ENCODE results near the gene FNIP2. TPM values are rescaled to one million over a fixed set of nuclear protein-coding genes. Genes with fewer than 3 reads are reported as not detected.
"Not testable (repeated sequence)": the region's sequence is repeated elsewhere in the genome, so short reads cannot be mapped to it uniquely, and the experiment has no call there.

Gene FNIP2
- total RNA-seq, 1 donor from 2014 or later: 44.2 TPM

- H3K27me3 ChIP-seq (ENCODE audit: control insufficient read depth, insufficient read depth, low read length); DNase-seq (ENCODE audit: low read depth); H3K4me3 ChIP-seq (ENCODE audit: low read depth, low read length); H3K36me3 ChIP-seq (ENCODE audit: control insufficient read depth, insufficient read depth, low read length): not testable (repeated sequence)
Observed at GRCh38 chr4:158956918-158957317, 188.1 kb downstream of the FNIP2 start.

Other genes starting within 250 kb of the FNIP2 start
- gene RXFP1, start 247.1 kb upstream of the FNIP2 start, total RNA-seq: not detected in 2 replicates
- 14.1 and 16.6 TPM in 2 replicates for gene C4orf46, start 97.1 kb upstream of the FNIP2 start, total RNA-seq
- gene ETFDH, start 96.7 kb upstream of the FNIP2 start, total RNA-seq: 10.5 and 13.3 TPM in 2 replicates
- 37.6 and 40.8 TPM in 2 replicates for gene PPID, start 45.6 kb upstream of the FNIP2 start, total RNA-seq